PC-3 (cell line): Measurements from ENCODE around the gene KRT75.

ENCODE experiments used
- CTCF ChIP-seq: fragments of 300-600 bp; sonication (generic); conservative IDR thresholded peaks from 2 replicates; pipeline ENCODE4 v1.5.1; 2017; ENCODE audit warnings: antibody characterized with exemption, low read depth, mild to moderate bottlenecking, low read length
- EZH2 ChIP-seq: fragments of 300-600 bp; sonication (generic); IDR thresholded peaks from one replicate; pipeline ENCODE4 v1.6.1; 2017; ENCODE audit warnings: antibody characterized with exemption, mild to moderate bottlenecking, low read length; ENCODE audit not compliant: unreplicated experiment

- TF ChIP-seq CTCF (peak; percentile 82), EZH2 (no peak)
Observed at GRCh38 chr12:52395761-52396434, 38.3 kb downstream of the KRT75 start.
